ENCODE results near the gene MYBPC3. TPM values are rescaled to one million over a fixed set of nuclear protein-coding genes. Genes with fewer than 3 reads are reported as not detected.
A peak's percentile ranks its signal among the peaks of the same experiment; 100 is the strongest.

MYBPC3 gene
- total and polyA plus RNA-seq, 2 experiments from 2014 or later = not detected

- Histone ChIP-seq H3K4me3 (peak overlapping the region; percentile 53), H3K36me3 (ENCODE audit: insufficient read depth) (no peaks in the 10 kb centered on the region), H3K4me2 (peak overlapping the region; percentile 75), H3F3A (replicated peaks; ENCODE audit: low read depth) (peaks cover 23% of the 10 kb centered on the region; the same call in 1 of the 2 replicates), H3K4me1 (ENCODE audit: insufficient read depth) (peaks cover 21% of the 10 kb centered on the region), H3K79me2 (replicated peaks; ENCODE audit: insufficient read depth) (no peaks in the 10 kb centered on the region), H3K27ac (ENCODE audit: low read depth) (peak overlapping the region; percentile 99), H2AFZ (peak overlapping the region; percentile 85), H3K9me2 (ENCODE audit: insufficient read depth) (no peaks in the 10 kb centered on the region), H4K20me1 (replicated peaks; ENCODE audit: insufficient read depth) (no peaks in the 10 kb centered on the region), H3K27me3 (ENCODE audit: insufficient read depth) (no peaks in the 10 kb centered on the region)
- ATAC-seq (peak; percentile 63), DNase-seq (ENCODE audit: low spot score) (no peak)
- Mint-ChIP-seq H3K4me3 (peak overlapping the region; percentile 78), H3K36me3 (ENCODE audit: low read depth) (no peaks in the 10 kb centered on the region), H3K27ac (peak overlapping the region; percentile 86), H3K4me1 (peaks cover 35% of the 10 kb centered on the region), H3K9me3 (no peaks in the 10 kb centered on the region), H3K27me3 (ENCODE audit: insufficient read depth, low read depth, poor library complexity) (peaks cover 17% of the 10 kb centered on the region)
- peak; percentile 33 for TF ChIP-seq REST (IDR thresholded peaks at IDR 0.05; ENCODE audit: unreplicated experiment)
- TF ChIP-seq ZNF114 (CRISPR knock-in tag; IDR thresholded peaks at IDR 0.05) = no peak
These were observed 48.3 kb upstream of the MYBPC3 start for GRCh38 chr11:47400768-47401279.

DNA sequence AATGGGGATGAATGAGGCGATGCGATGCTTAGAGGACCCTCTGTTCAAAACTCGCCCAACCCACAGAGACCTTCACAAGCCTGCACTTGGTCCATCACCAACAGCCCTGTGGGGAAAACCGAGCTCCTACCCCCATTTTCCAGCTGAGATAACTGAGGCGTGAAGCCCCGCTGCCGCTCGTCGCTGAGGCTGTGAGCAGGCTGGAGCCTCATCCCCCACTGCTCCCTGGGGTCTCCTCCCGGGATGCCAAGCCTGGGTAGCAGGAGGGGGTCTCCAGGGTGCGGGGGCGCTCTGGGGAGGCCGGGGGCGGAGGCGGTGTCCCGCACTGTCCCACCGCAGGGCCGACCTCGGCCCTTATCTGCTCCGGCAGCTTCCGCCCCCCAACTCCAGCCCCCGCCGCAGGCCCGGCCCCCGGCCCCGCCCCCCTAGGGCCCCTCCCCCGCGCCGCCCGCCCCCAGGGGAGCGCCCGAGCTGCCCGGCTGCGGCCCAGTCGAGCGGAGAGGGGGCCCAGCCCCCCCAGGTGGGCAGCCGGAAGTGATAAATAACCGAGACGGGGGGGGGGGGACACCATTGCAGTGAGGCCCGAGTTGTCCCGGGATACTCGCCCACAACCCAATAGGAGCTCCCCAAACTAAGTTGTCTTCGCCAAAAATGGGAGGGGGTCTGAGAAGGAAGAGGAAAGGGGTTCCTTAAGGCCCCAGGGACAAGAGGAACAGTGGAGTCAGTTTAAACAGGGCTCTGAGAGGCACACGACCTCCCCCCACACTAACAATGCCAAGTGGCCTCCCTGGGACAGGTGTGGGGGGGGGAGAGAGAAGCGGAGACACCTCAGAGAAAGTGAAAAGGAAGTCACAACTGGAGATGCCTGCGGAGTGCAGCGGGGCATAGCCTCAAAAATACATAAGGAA is 47.6 kb upstream of the MYBPC3 start:
- peaks cover 17% of the 10 kb centered on the region for H3K27me3 Mint-ChIP-seq (ENCODE audit: insufficient read depth, low read depth, poor library complexity)
- H3K4me2 ChIP-seq = peak overlapping the region; percentile 79
- peak overlapping the region; percentile 78 for H3K4me3 Mint-ChIP-seq
- peaks cover 23% of the 10 kb centered on the region; the same call in 1 of the 2 replicates for H3F3A ChIP-seq (replicated peaks; ENCODE audit: low read depth)
- peak overlapping the region; percentile 99 for H3K27ac ChIP-seq (ENCODE audit: low read depth)
- H3K79me2 ChIP-seq (replicated peaks; ENCODE audit: insufficient read depth) = no peaks in the 10 kb centered on the region
- no peaks in the 10 kb centered on the region for H3K36me3 Mint-ChIP-seq (ENCODE audit: low read depth)
- H3K4me1 Mint-ChIP-seq = peaks cover 35% of the 10 kb centered on the region
- TF ChIP-seq POLR2AphosphoS5 (IDR thresholded peaks at IDR 0.05; ENCODE audit: low read depth) = peak; percentile 22; the same call in 1 of the 2 replicates
- TF ChIP-seq NANOG (IDR thresholded peaks at IDR 0.05; ENCODE audit: borderline replicate concordance) = no peak
- TF ChIP-seq, protein P1, sequence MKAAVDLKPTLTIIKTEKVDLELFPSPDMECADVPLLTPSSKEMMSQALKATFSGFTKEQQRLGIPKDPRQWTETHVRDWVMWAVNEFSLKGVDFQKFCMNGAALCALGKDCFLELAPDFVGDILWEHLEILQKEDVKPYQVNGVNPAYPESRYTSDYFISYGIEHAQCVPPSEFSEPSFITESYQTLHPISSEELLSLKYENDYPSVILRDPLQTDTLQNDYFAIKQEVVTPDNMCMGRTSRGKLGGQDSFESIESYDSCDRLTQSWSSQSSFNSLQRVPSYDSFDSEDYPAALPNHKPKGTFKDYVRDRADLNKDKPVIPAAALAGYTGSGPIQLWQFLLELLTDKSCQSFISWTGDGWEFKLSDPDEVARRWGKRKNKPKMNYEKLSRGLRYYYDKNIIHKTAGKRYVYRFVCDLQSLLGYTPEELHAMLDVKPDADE (IDR thresholded peaks at IDR 0.05) = peak; percentile 17; the same call in 1 of the 2 replicates
- ATAC-seq = peak; percentile 80
- peak overlapping the region; percentile 53 for H3K4me3 ChIP-seq
- H3K9me2 ChIP-seq (ENCODE audit: insufficient read depth) = no peaks in the 10 kb centered on the region
- no peaks in the 10 kb centered on the region for H3K36me3 ChIP-seq (ENCODE audit: insufficient read depth)
- H3K27me3 ChIP-seq (ENCODE audit: insufficient read depth) = no peaks in the 10 kb centered on the region
- H3K4me1 ChIP-seq (ENCODE audit: insufficient read depth) = peaks cover 21% of the 10 kb centered on the region
- H2AFZ ChIP-seq = peak overlapping the region; percentile 89
- DNase-seq (ENCODE audit: low spot score) = peak; percentile 75
- H3K27ac Mint-ChIP-seq = peak overlapping the region; percentile 86
- no peaks in the 10 kb centered on the region for H4K20me1 ChIP-seq (replicated peaks; ENCODE audit: insufficient read depth)
- H3K9me3 Mint-ChIP-seq = no peaks in the 10 kb centered on the region

Measured in GM23338 (cell line).